NCI-H82 (cell line): Measurements from ENCODE around the gene FOXO3.

Experiments used
- DNase-seq: peaks from one replicate; lab custom pipeline; 2025; lab: John Stamatoyannopoulos, UW

FOXO3 gene

GRCh38 chr6:108685970-108686369 is 125.3 kb downstream of the FOXO3 start:
- no peak for DNase-seq

DNA sequence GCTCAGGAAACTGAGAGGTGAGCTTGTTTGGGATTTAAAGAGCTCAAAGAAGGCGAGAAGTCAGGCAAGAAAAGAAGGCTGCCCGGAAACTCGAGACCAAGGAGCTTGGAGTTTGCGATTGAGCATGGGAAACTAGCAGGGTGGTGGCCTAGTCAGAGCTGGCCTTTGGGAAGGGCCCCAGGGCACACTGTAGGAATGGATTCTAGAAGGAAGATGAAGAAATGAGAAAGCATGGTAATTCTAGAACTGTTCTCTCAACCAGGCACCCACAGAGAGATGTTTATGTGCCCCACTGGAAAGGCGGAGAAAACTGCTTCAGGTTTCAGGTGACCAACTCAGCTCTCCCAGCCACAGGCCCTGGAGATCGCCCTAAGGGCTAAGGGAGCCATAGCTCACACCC is 126.2 kb downstream of the FOXO3 start:
- DNase-seq: no peak

DNA sequence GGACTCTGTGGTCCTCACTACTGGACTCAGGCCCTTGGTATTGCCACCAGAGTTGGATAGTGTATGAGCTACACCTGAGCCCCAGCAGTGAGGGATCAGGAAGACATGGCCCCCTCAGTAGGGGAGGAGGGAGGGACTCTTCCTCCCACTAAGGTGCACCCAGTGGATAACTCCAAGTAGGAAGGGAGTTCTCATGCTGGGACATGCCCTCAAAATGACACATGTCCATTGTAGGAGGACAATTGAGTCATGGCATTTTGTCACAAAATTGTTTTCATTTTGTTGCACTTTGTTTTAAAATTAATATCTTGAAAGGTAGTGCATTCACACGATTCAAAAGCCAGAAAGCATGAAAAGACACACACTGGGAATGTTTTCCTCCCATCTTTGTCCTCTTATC is 127.2 kb downstream of the FOXO3 start:
- DNase-seq: no peak

- no peak for DNase-seq
Measured at GRCh38 chr6:108689272-108690161, 128.8 kb downstream of the FOXO3 start.

GRCh38 chr6:108690326-108691049 is 129.8 kb downstream of the FOXO3 start:
- DNase-seq: no peak

DNA sequence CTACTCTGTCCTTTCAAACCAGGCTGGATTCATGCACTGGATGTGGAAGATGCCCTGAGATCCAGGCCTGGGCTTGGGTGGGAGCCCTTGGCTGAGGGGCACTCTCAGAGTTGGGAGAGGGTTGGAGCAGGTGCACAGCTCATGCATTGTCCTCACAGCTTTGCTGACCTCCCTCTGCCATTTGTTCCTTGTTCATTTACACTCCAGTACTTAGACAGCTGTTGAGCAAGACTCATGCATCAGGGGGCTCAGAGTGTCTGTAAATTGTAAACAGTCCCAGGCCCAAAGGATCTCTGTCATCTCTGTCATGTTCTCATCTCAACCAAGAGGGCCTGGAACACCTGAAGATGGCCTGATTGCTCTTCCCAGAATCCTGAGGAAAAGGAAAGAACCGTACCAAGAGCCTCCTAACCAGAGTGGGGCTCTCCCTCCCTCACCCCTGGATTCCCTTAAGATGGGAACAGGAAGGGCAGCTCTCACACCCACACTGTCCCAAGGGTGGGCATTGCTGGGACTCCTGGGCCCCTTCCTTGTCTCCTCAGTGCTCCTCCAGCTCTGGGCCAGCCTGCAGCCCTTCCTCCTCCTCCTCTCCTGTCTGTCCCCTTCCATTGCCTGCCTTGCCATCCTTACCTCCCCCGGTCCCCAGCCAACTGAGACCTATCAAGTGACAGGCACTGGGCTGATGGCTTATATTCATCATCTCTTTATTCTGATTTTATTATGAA is 132.9 kb downstream of the FOXO3 start:
- no peak for DNase-seq

DNA sequence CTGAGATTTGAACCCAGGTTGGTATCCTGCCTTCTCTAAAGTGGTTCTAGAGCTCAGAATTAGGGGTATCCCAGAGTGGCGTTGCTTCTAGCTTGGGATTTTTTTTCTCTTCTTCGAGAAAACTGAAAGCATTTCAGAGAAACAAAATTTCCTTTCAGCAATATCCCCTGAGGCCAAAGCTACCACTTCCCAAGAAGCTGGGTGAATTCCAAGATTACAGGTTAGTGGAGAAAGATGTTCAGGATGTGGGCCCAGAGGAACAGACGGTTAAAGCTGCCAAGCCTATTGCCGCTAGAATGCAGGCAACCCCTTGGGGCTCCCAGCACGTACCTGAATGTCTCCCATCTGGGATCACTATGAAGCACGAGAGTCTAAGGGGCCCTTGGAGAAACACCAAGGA is 134.1 kb downstream of the FOXO3 start:
- no peak for DNase-seq

- no peak for DNase-seq
Measured at GRCh38 chr6:108697561-108698161, 136.9 kb downstream of the FOXO3 start.

DNA sequence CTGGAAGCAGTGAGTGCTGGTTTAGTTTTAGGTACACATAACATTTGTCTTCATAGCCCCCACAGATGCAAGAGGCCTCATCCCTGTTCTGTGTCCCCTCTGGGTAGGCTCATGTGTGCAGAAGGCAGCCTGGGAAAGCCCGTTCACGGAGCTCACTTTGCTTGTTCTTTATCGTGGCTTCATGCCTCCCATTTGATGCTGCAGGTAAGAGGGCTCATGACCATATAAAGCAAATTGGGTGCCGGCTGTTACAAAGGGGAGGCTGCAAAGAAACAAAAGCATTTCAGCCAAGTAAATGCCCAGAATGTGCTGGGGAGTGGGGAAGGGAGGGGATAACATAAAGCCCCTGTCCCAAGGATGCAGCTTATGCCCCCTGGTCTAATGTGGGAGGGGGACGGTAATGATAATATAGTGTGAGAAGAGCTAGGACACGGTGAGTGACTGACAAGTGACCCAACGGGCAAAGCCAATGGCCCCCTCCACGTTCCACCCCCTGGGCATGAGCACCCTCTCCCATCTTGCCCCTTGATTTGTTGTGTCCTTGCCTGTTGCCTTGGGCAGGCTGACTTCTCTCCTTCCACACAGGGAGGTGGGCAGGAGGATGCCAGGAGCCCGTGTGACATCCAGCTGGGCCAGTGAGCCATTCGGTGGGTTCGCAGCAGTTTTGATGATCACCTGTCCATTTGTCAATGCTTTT is 138.0 kb downstream of the FOXO3 start:
- DNase-seq: no peak

- peak; percentile 88 for DNase-seq
Measured at GRCh38 chr6:108699290-108700041, 138.7 kb downstream of the FOXO3 start.

GRCh38 chr6:108702106-108702851 is 141.6 kb downstream of the FOXO3 start:
- no peak for DNase-seq

- no peak for DNase-seq
Measured at GRCh38 chr6:108706649-108707048, 145.9 kb downstream of the FOXO3 start.

GRCh38 chr6:108707328-108707976 is 146.7 kb downstream of the FOXO3 start:
- no peak for DNase-seq

- no peak for DNase-seq
Measured at GRCh38 chr6:108710030-108710429, 149.3 kb downstream of the FOXO3 start.

DNA sequence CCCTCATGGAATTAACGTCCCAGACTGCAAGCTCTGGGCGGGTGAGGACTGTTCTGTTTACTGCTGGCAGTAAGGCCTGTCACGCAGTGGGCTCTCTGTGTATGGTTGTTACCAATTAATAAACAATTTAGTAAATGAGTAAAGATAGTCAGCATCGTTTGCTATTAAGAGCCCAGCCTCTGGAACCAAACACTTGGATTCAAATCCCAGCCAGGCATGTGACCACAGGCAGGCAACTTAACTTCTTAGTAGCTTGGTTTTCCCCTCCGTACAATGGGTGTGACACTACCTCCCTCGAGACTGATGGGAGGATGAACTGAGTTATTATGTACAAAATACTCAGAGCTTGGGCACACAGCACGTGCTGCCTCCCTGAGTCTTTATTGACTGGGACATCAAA is 149.8 kb downstream of the FOXO3 start:
- DNase-seq: no peak

- no peak for DNase-seq
Measured at GRCh38 chr6:108711071-108711470, 150.4 kb downstream of the FOXO3 start.

- DNase-seq: no peak
Measured at GRCh38 chr6:108711826-108712225, 151.1 kb downstream of the FOXO3 start.

- no peak for DNase-seq
Measured at GRCh38 chr6:108712946-108713345, 152.2 kb downstream of the FOXO3 start.

- no peak for DNase-seq
Measured at GRCh38 chr6:108714101-108714765, 153.5 kb downstream of the FOXO3 start.
